ENCODE data around the gene PER3. TPM values are rescaled to one million over a fixed set of nuclear protein-coding genes. Genes with fewer than 3 reads are reported as not detected.
"Not testable (repeated sequence)": the region's sequence is repeated elsewhere in the genome, so short reads cannot be mapped to it uniquely, and the experiment has no call there.

The PER3 gene
- total and polyA plus RNA-seq, 2 of the 4 experiments (the other 2 are of a cell fraction) = 3.4 to 4.2 TPM

GRCh38 chr1:7789828-7790227, 5.7 kb downstream of the PER3 start:
- Histone ChIP-seq H2BK120ac (ENCODE audit: low read depth, low read length) (no peak overlapping the region), H3K4ac (ENCODE audit: low read depth, low read length) (no peak overlapping the region), H2AFZ (replicated peaks; ENCODE audit: low read length, poor library complexity) (no peak overlapping the region), H3K56ac (ENCODE audit: extremely low read depth, insufficient read depth, low read length) (no peak overlapping the region), H3K4me2 (ENCODE audit: low read depth, low read length) (no peak overlapping the region), H3K79me1 (ENCODE audit: low read depth in 1 of 2, low read length in 2 of 2) (peaks cover under 1 to 5% of the 10 kb centered on the region in 2 experiments; a peak in 3 of 4 replicates), H3K9me1 (ENCODE audit: insufficient read depth, low read length) (no peaks in the 10 kb centered on the region), H4K20me1 (ENCODE audit: insufficient read depth, low read length) (no peaks in the 10 kb centered on the region), H2BK20ac (ENCODE audit: low read depth, low read length) (no peak overlapping the region), H4K8ac (ENCODE audit: low read depth in 2 of 2, low read length in 2 of 2) (no peak overlapping the region), H4K91ac (ENCODE audit: insufficient read depth, low read depth, low read length) (no peak overlapping the region), H3K9ac (ENCODE audit: low read depth, low read length) (no peak overlapping the region), H2AK5ac (ENCODE audit: low read depth, low read length) (no peak overlapping the region), H4K5ac (ENCODE audit: low read depth, low read length) (no peak overlapping the region), H2BK5ac (ENCODE audit: low read depth, low read length, poor library complexity, severe bottlenecking) (no peak overlapping the region), H2AK9ac (replicated peaks; ENCODE audit: low read depth, low read length, poor library complexity) (no peak overlapping the region), H3K27me3 (ENCODE audit: control insufficient read depth, insufficient read depth, low read length) (no peaks in the 10 kb centered on the region), H3K4me1 (ENCODE audit: control insufficient read depth, insufficient read depth, low read length) (no peaks in the 10 kb centered on the region), H3K9me3 (ENCODE audit: control insufficient read depth, insufficient read depth, low read length) (peaks cover 6% of the 10 kb centered on the region), H3K18ac (ENCODE audit: low read depth, low read length) (no peak overlapping the region), H3K23ac (ENCODE audit: low read depth, low read length) (no peak overlapping the region), H2BK15ac (ENCODE audit: low read depth, low read length) (no peak overlapping the region), H3K14ac (replicated peaks; ENCODE audit: low read depth, low read length) (no peak overlapping the region), H3K27ac (ENCODE audit: insufficient read depth, low read length) (no peak overlapping the region), H3K36me3 (ENCODE audit: control insufficient read depth, insufficient read depth, low read length) (peaks cover 27% of the 10 kb centered on the region), H3K4me3 (ENCODE audit: insufficient read depth, low read depth, low read length) (no peak overlapping the region)
- ATAC-seq (ENCODE audit: low read depth) = no peak
- CTCF ChIA-PET = no interaction called here
- intact Hi-C loops (cut with micrococcal nuclease) (no loop called here), in situ Hi-C loops (cut with MboI; ENCODE audit: low sequenced_read_pairs) (no loop called here), dilution Hi-C loops (cut with HindIII; ENCODE audit: low sequenced_read_pairs, unreplicated experiment) (no loop called here)
- BruUV-seq (replicated peaks) = no TSS peak
- TF ChIP-seq CHD1 (IDR thresholded peaks at IDR 0.05; ENCODE audit: low read depth, low read length) (no peak), RFX5 (IDR thresholded peaks at IDR 0.05; ENCODE audit: low read depth, low read length) (no peak), ELK1 (IDR thresholded peaks at IDR 0.05; ENCODE audit: borderline replicate concordance, low read depth, low read length) (no peak), POLR2A (IDR thresholded peaks at IDR 0.05; ENCODE audit: low read depth, low read length) (no peak), MAFK (IDR thresholded peaks at IDR 0.05; ENCODE audit: low read depth, low read length) (no peak), BHLHE40 (IDR thresholded peaks at IDR 0.05; ENCODE audit: low read depth, low read length) (no peak), MXI1 (IDR thresholded peaks at IDR 0.05; ENCODE audit: borderline replicate concordance, low read depth, low read length) (no peak), RAD21 (IDR thresholded peaks at IDR 0.05; ENCODE audit: low read length) (no peak), NFE2L2 (IDR thresholded peaks at IDR 0.05; ENCODE audit: low read depth, low read length) (no peak)
- DNase-seq = no peak
- POLR2A ChIA-PET (ENCODE audit: unreplicated experiment) = no interaction called here
- WGBS, 2 experiments (ENCODE audit: extremely low coverage in 2 of 2, insufficient read length in 1 of 2) = no CpG with 5 or more reads among the region's 5 CpGs

- H2BK15ac ChIP-seq (ENCODE audit: low read depth, low read length); H2AFZ ChIP-seq (replicated peaks; ENCODE audit: low read length, poor library complexity); H4K5ac ChIP-seq (ENCODE audit: low read depth, low read length); H3K4me3 ChIP-seq (ENCODE audit: insufficient read depth, low read depth, low read length); H3K9me1 ChIP-seq (ENCODE audit: insufficient read depth, low read length); H4K8ac ChIP-seq (ENCODE audit: low read depth in 2 of 2, low read length in 2 of 2); H3K4me1 ChIP-seq (ENCODE audit: control insufficient read depth, insufficient read depth, low read length); dilution Hi-C loops (cut with HindIII; ENCODE audit: low sequenced_read_pairs, unreplicated experiment); H2BK120ac ChIP-seq (ENCODE audit: low read depth, low read length); H3K4me2 ChIP-seq (ENCODE audit: low read depth, low read length); H3K56ac ChIP-seq (ENCODE audit: extremely low read depth, insufficient read depth, low read length); CTCF ChIA-PET; H2AK5ac ChIP-seq (ENCODE audit: low read depth, low read length); H2BK5ac ChIP-seq (ENCODE audit: low read depth, low read length, poor library complexity, severe bottlenecking); H2AK9ac ChIP-seq (replicated peaks; ENCODE audit: low read depth, low read length, poor library complexity); ATAC-seq (ENCODE audit: low read depth); H3K23ac ChIP-seq (ENCODE audit: low read depth, low read length); H3K9me3 ChIP-seq (ENCODE audit: control insufficient read depth, insufficient read depth, low read length); H3K27me3 ChIP-seq (ENCODE audit: control insufficient read depth, insufficient read depth, low read length); H3K18ac ChIP-seq (ENCODE audit: low read depth, low read length); H2BK20ac ChIP-seq (ENCODE audit: low read depth, low read length); in situ Hi-C loops (cut with MboI; ENCODE audit: low sequenced_read_pairs); H4K91ac ChIP-seq (ENCODE audit: insufficient read depth, low read depth, low read length); H3K9ac ChIP-seq (ENCODE audit: low read depth, low read length); H3K79me1 ChIP-seq (ENCODE audit: low read depth in 1 of 2, low read length in 2 of 2); H3K14ac ChIP-seq (replicated peaks; ENCODE audit: low read depth, low read length); intact Hi-C loops (cut with micrococcal nuclease); H4K20me1 ChIP-seq (ENCODE audit: insufficient read depth, low read length); H3K27ac ChIP-seq (ENCODE audit: insufficient read depth, low read length); BruUV-seq (replicated peaks); POLR2A ChIA-PET (ENCODE audit: unreplicated experiment); DNase-seq; H3K4ac ChIP-seq (ENCODE audit: low read depth, low read length): not testable (repeated sequence)
- H3K36me3 ChIP-seq (ENCODE audit: control insufficient read depth, insufficient read depth, low read length) = peaks cover 25% of the 10 kb centered on the region
- WGBS, 2 experiments (ENCODE audit: extremely low coverage in 2 of 2, insufficient read length in 1 of 2) = no CpG with 5 or more reads among the region's 3 CpGs
Measured at GRCh38 chr1:7791027-7791426, 6.9 kb downstream of the PER3 start.
